ENCODE measurements around the gene ZC3H15.

- TF ChIP-seq CTCF (IDR thresholded peaks at IDR 0.05) = peak in 3 of 6 experiments; percentile 9 to 23 (median 13)
- peak in 3 of 4 donors; percentile 75 to 91 (median 87) for TF ChIP-seq POLR2A (IDR thresholded peaks at IDR 0.05)
Measured at GRCh38 chr2:186485871-186486650, at the start of gene ZC3H15.
